NB4 (cell line): ENCODE measurements around the gene JAKMIP1.

Source experiments
- CTCF ChIP-seq: IDR thresholded peaks from one replicate; pipeline ENCODE4 v1.5.1; 2012; ENCODE audit warnings: low read depth, low read length
- POLR2A ChIP-seq: IDR thresholded peaks from 2 replicates; pipeline ENCODE4 v1.6.1; 2011; ENCODE audit warnings: mild to moderate bottlenecking; ENCODE audit not compliant: insufficient read length; ENCODE audit errors: extremely low read depth

- TF ChIP-seq CTCF: no peak
- TF ChIP-seq POLR2A: no peak
These were observed 10.8 kb downstream of the JAKMIP1 start for GRCh38 chr4:6189511-6189910.
